Mesenchymal stem cell (in vitro differentiated cells and primary cell): ENCODE data around the gene ZNF646.

ENCODE experiments used
- DNase-seq: peaks from one replicate; pipeline ENCODE4 v3.0.0-alpha.2; 2013
- H2AFZ ChIP-seq: one replicate; pipeline ENCODE4 v1.6.1; 2013; ENCODE audit warnings: low read depth, mild to moderate bottlenecking, control low read depth, inconsistent platforms, low read length, moderate library complexity
- H2AK5ac ChIP-seq: 2 replicates; pipeline ENCODE4 v1.6.1; 2013; ENCODE audit warnings: low read length, moderate library complexity, mild to moderate bottlenecking, inconsistent platforms; ENCODE audit not compliant: severe bottlenecking
- H2BK120ac ChIP-seq: one replicate; pipeline ENCODE4 v1.6.1; 2013; ENCODE audit warnings: low read depth, mild to moderate bottlenecking, inconsistent platforms, low read length, moderate library complexity
- H2BK12ac ChIP-seq, 2 experiments: one replicate each; pipeline ENCODE4 v1.6.1; 2013; ENCODE audit warnings: inconsistent platforms in 2 of 2, low read length in 2 of 2, mild to moderate bottlenecking in 2 of 2, moderate library complexity in 2 of 2, control low read depth in 1 of 2
- H2BK15ac ChIP-seq: one replicate; pipeline ENCODE4 v1.6.1; 2013; ENCODE audit warnings: mild to moderate bottlenecking, low read depth, inconsistent platforms; ENCODE audit not compliant: poor library complexity, severe bottlenecking
- H2BK5ac ChIP-seq: 2 replicates; pipeline ENCODE4 v1.6.1; 2013; ENCODE audit warnings: low read depth, mild to moderate bottlenecking, low read length, control low read depth, inconsistent platforms; ENCODE audit not compliant: poor library complexity, severe bottlenecking
- H3K14ac ChIP-seq, 2 experiments: one replicate each; pipeline ENCODE4 v1.6.1; 2013; ENCODE audit warnings: inconsistent platforms in 2 of 2, low read length in 2 of 2, control low read depth in 1 of 2, mild to moderate bottlenecking in 1 of 2, moderate library complexity in 1 of 2
- H3K18ac ChIP-seq, 2 experiments: one replicate each; pipeline ENCODE4 v1.6.1; 2013; ENCODE audit warnings: inconsistent platforms in 2 of 2, low read length in 2 of 2, control low read depth in 1 of 2, low read depth in 1 of 2, mild to moderate bottlenecking in 1 of 2
- H3K23ac ChIP-seq, 2 experiments: one replicate each; pipeline ENCODE4 v1.6.1; 2013; ENCODE audit warnings: inconsistent platforms in 2 of 2, low read length in 2 of 2, mild to moderate bottlenecking in 2 of 2, moderate library complexity in 2 of 2, control low read depth in 1 of 2
- H3K27ac ChIP-seq: 2 replicates; pipeline ENCODE4 v1.5.1; 2013; ENCODE audit warnings: mild to moderate bottlenecking, moderate library complexity, low read length, control low read depth, inconsistent platforms; ENCODE audit not compliant: poor library complexity, severe bottlenecking
- H3K27me3 ChIP-seq, 2 experiments: 2 replicates each; pipeline versions ENCODE4 v1.6.1 to v1.7.0; 2013; ENCODE audit warnings: low read length in 2 of 2, mild to moderate bottlenecking in 2 of 2, moderate library complexity in 2 of 2, control low read depth in 1 of 2, inconsistent platforms in 1 of 2; ENCODE audit not compliant: control insufficient read depth in 1 of 2, insufficient read depth in 1 of 2
- H3K36me3 ChIP-seq, 2 experiments: 2 replicates each; pipeline versions ENCODE4 v1.6.1 to v1.7.0; 2013; ENCODE audit warnings: low read length in 2 of 2, control low read depth in 1 of 2, inconsistent platforms in 1 of 2, low read depth in 1 of 2, mild to moderate bottlenecking in 1 of 2; ENCODE audit not compliant: insufficient read depth in 2 of 2, control insufficient read depth in 1 of 2
- H3K4ac ChIP-seq, 2 experiments: one replicate each; pipeline ENCODE4 v1.6.1; 2013; ENCODE audit warnings: inconsistent platforms in 2 of 2, low read length in 2 of 2, mild to moderate bottlenecking in 2 of 2, moderate library complexity in 2 of 2, control low read depth in 1 of 2, low read depth in 1 of 2
- H3K4me1 ChIP-seq: 2 replicates; pipeline ENCODE4 v1.6.1; 2013; ENCODE audit warnings: low read depth, low read length, control low read depth; ENCODE audit not compliant: control insufficient read depth, insufficient read depth
- H3K4me2 ChIP-seq: 2 replicates; pipeline ENCODE4 v1.6.1; 2013; ENCODE audit warnings: low read length, mild to moderate bottlenecking, inconsistent platforms; ENCODE audit not compliant: poor library complexity, severe bottlenecking
- H3K4me3 ChIP-seq, 2 experiments: 2 replicates each; pipeline versions ENCODE4 v1.5.1 to v1.7.0; 2013; ENCODE audit warnings: low read length in 2 of 2, mild to moderate bottlenecking in 2 of 2, control low read depth in 1 of 2, low read depth in 1 of 2; ENCODE audit not compliant: insufficient read depth in 1 of 2
- H3K79me1 ChIP-seq: replicated peaks from 2 replicates; pipeline ENCODE4 v1.6.1; 2013; ENCODE audit warnings: mild to moderate bottlenecking, control low read depth, low read length, inconsistent platforms; ENCODE audit not compliant: poor library complexity, severe bottlenecking
- H3K9ac ChIP-seq: 2 replicates; pipeline ENCODE4 v1.7.0; 2013; ENCODE audit warnings: mild to moderate bottlenecking, low read length, moderate library complexity
- H3K9me3 ChIP-seq: 2 replicates; pipeline ENCODE4 v1.7.0; 2013; ENCODE audit warnings: mild to moderate bottlenecking, low read length; ENCODE audit not compliant: control insufficient read depth
- H4K8ac ChIP-seq: one replicate; pipeline ENCODE4 v1.6.1; 2013; ENCODE audit warnings: inconsistent platforms, mild to moderate bottlenecking, low read length, moderate library complexity
- H4K91ac ChIP-seq: one replicate; pipeline ENCODE4 v1.6.1; 2013; ENCODE audit warnings: mild to moderate bottlenecking, low read length, inconsistent platforms
- WGBS: methylation state at CpG from one replicate; pipeline ENCODE4 v1.1.7; 2013; ENCODE audit warnings: mixed read lengths; 5-methylcytosine and 5-hydroxymethylcytosine counted together

The ZNF646 gene

GRCh38 chr16:31082368-31083045 lies 8.3 kb downstream of the ZNF646 start:
- Histone ChIP-seq H2BK5ac (no peak overlapping the region), H3K4me1 (peaks cover 21% of the 10 kb centered on the region), H3K9me3 (no peaks in the 10 kb centered on the region), H2BK120ac (no peak overlapping the region), H3K9ac (peak overlapping the region; percentile 41), H3K36me3 (peaks cover 98 to 99% of the 10 kb centered on the region in 2 experiments), H2AK5ac (no peak overlapping the region), H3K4me3 (no peak overlapping the region), H3K23ac (no peak overlapping the region), H3K18ac (no peak overlapping the region), H2BK15ac (no peak overlapping the region), H2BK12ac (no peak overlapping the region), H4K8ac (peak overlapping the region; percentile 57), H3K14ac (no peak overlapping the region), H4K91ac (no peak overlapping the region), H3K27ac (no peak overlapping the region), H3K27me3 (no peaks in the 10 kb centered on the region), H3K4ac (no peak overlapping the region), H2AFZ (no peak overlapping the region), H3K79me1 (peaks cover 66% of the 10 kb centered on the region), H3K4me2 (no peak overlapping the region)
- DNase-seq, result no peak
- 94% methylated on average over 14 of the region's 14 CpGs for WGBS

GRCh38 chr16:31083081-31083480 lies 8.9 kb downstream of the ZNF646 start:
- no peak overlapping the region for H3K18ac ChIP-seq
- no peak overlapping the region for H2BK12ac ChIP-seq
- H2BK120ac ChIP-seq, result no peak overlapping the region
- no peak for DNase-seq
- H3K27me3 ChIP-seq, result no peaks in the 10 kb centered on the region
- no peak overlapping the region for H2BK5ac ChIP-seq
- no peak overlapping the region for H2AK5ac ChIP-seq
- H2BK15ac ChIP-seq, result no peak overlapping the region
- H4K8ac ChIP-seq, result no peak overlapping the region
- no peak overlapping the region for H3K27ac ChIP-seq
- H3K79me1 ChIP-seq, result peaks cover 65% of the 10 kb centered on the region
- no peak overlapping the region for H2AFZ ChIP-seq
- H3K36me3 ChIP-seq, result peaks cover 98 to 99% of the 10 kb centered on the region in 2 experiments
- no peak overlapping the region for H3K23ac ChIP-seq
- H3K9me3 ChIP-seq, result no peaks in the 10 kb centered on the region
- 86% methylated on average over 6 of the region's 9 CpGs for WGBS
- H3K4me1 ChIP-seq, result peaks cover 23% of the 10 kb centered on the region
- no peak overlapping the region for H3K4me2 ChIP-seq
- no peak overlapping the region for H3K4ac ChIP-seq
- peak overlapping the region; percentile 26 for H3K9ac ChIP-seq
- H3K14ac ChIP-seq, result no peak overlapping the region
- H4K91ac ChIP-seq, result no peak overlapping the region
- H3K4me3 ChIP-seq, result no peak overlapping the region

GRCh38 chr16:31083556-31083955 lies 9.3 kb downstream of the ZNF646 start:
- H3K36me3 ChIP-seq, result peaks cover 98 to 99% of the 10 kb centered on the region in 2 experiments
- no peak overlapping the region for H3K4me3 ChIP-seq
- no peak for DNase-seq
- H2BK5ac ChIP-seq, result no peak overlapping the region
- WGBS, result 98% methylated on average over 4 of the region's 5 CpGs
- H3K27me3 ChIP-seq, result no peaks in the 10 kb centered on the region
- H3K18ac ChIP-seq, result no peak overlapping the region
- no peak overlapping the region for H3K4me2 ChIP-seq
- H2AK5ac ChIP-seq, result no peak overlapping the region
- H2BK120ac ChIP-seq, result no peak overlapping the region
- peaks cover 65% of the 10 kb centered on the region for H3K79me1 ChIP-seq
- H3K14ac ChIP-seq, result no peak overlapping the region
- H3K4me1 ChIP-seq, result peaks cover 27% of the 10 kb centered on the region
- no peak overlapping the region for H3K27ac ChIP-seq
- H2BK15ac ChIP-seq, result no peak overlapping the region
- H3K4ac ChIP-seq, result no peak overlapping the region
- H2AFZ ChIP-seq, result no peak overlapping the region
- H2BK12ac ChIP-seq, result no peak overlapping the region
- no peaks in the 10 kb centered on the region for H3K9me3 ChIP-seq
- H4K91ac ChIP-seq, result no peak overlapping the region
- no peak overlapping the region for H4K8ac ChIP-seq
- no peak overlapping the region for H3K23ac ChIP-seq
- H3K9ac ChIP-seq, result peak overlapping the region; percentile 26

GRCh38 chr16:31083981-31084380 lies 9.8 kb downstream of the ZNF646 start:
- Histone ChIP-seq H3K18ac (no peak overlapping the region), H3K4me3 (no peak overlapping the region)
- 97% methylated on average over 13 of the region's 13 CpGs for WGBS

More at GRCh38 chr16:31083981-31084380, 9.8 kb downstream of the ZNF646 start:
- Histone ChIP-seq H2AFZ (no peak overlapping the region), H3K9me3 (no peaks in the 10 kb centered on the region), H3K23ac (no peak overlapping the region), H3K27me3 (no peaks in the 10 kb centered on the region), H2BK12ac (no peak overlapping the region), H3K9ac (no peak overlapping the region), H4K8ac (no peak overlapping the region), H2BK120ac (no peak overlapping the region), H2AK5ac (no peak overlapping the region), H3K4me1 (peaks cover 29% of the 10 kb centered on the region), H3K4me2 (no peak overlapping the region), H2BK5ac (no peak overlapping the region), H3K4ac (no peak overlapping the region), H3K79me1 (peaks cover 65% of the 10 kb centered on the region), H4K91ac (peak overlapping the region; percentile 11), H3K36me3 (peaks cover 98 to 99% of the 10 kb centered on the region in 2 experiments), H3K27ac (no peak overlapping the region), H2BK15ac (no peak overlapping the region), H3K14ac (no peak overlapping the region)
- DNase-seq, result no peak
